HL-60 (cell line): ENCODE data around the gene LRRC4C.

Experiments
- DNase-seq, 2 experiments: peaks; one replicate each; pipeline ENCODE4 v3.0.0-alpha.2; 2010 to 2020; ENCODE audit warnings: low read depth in 1 of 2, low spot score in 1 of 2
- H3K27ac ChIP-seq: fragments of 250-450 bp; sonication (Bioruptor Pico); replicated peaks from 2 replicates; pipeline ENCODE4 v1.5.1; 2020; ENCODE audit warnings: mild to moderate bottlenecking, moderate library complexity
- H3K27me3 ChIP-seq: fragments of 250-450 bp; sonication (Bioruptor Pico); 2 replicates; pipeline ENCODE4 v1.5.1; 2021; ENCODE audit warnings: mild to moderate bottlenecking, moderate library complexity; ENCODE audit not compliant: insufficient read depth, poor library complexity, severe bottlenecking
- H3K4me3 ChIP-seq: replicated peaks from 2 replicates; pipeline ENCODE4 v1.5.1; 2011; ENCODE audit warnings: mild to moderate bottlenecking, control low read depth, low read length; ENCODE audit not compliant: insufficient read depth
- GABPA ChIP-seq: IDR thresholded peaks from 2 replicates; pipeline ENCODE4 v1.6.1; 2012; ENCODE audit warnings: low read depth
- POLR2AphosphoS5 ChIP-seq: IDR thresholded peaks from 2 replicates; pipeline ENCODE4 v1.6.1; 2012; ENCODE audit warnings: low read depth
- SPI1 ChIP-seq: IDR thresholded peaks from 2 replicates; pipeline ENCODE4 v1.6.1; 2012; ENCODE audit warnings: low read depth, mild to moderate bottlenecking, borderline replicate concordance
- TF ChIP-seq, protein P1 (sequence below): IDR thresholded peaks from one replicate; pipeline ENCODE4 v1.5.1; 2011; ENCODE audit warnings: low read length, control low read depth, inconsistent platforms; ENCODE audit not compliant: insufficient read depth
- TF ChIP-seq, protein P2 (sequence below): IDR thresholded peaks from 2 replicates; pipeline ENCODE4 v1.6.1; 2012; ENCODE audit warnings: low read depth; ENCODE audit not compliant: insufficient replicate concordance

LRRC4C gene

DNA sequence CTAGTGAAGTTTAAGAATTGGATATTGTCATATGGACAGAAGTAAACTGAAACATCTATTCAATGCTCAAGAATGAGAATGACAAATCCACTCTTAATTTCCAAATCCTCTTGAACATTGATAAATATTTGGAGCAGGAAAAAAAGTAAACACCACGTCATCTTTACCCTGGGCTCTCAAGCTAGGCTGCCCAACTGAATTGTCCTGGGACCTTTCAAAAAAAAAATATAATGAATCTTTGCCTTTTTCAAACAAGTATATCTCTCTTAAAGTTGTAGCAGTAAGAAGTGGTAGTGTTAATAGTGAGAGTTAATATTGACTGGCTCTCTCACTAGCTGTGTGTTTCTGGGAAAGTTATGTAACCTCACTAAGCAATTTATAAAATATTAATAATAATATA is 374.3 kb downstream of the LRRC4C start:
- DNase-seq, result no peak
- Histone ChIP-seq H3K27ac (no peak overlapping the region), H3K27me3 (no peaks in the 10 kb centered on the region), H3K4me3 (no peak overlapping the region)
- TF ChIP-seq POLR2AphosphoS5 (no peak), GABPA (no peak), SPI1 (no peak)
- TF ChIP-seq, protein P1, sequence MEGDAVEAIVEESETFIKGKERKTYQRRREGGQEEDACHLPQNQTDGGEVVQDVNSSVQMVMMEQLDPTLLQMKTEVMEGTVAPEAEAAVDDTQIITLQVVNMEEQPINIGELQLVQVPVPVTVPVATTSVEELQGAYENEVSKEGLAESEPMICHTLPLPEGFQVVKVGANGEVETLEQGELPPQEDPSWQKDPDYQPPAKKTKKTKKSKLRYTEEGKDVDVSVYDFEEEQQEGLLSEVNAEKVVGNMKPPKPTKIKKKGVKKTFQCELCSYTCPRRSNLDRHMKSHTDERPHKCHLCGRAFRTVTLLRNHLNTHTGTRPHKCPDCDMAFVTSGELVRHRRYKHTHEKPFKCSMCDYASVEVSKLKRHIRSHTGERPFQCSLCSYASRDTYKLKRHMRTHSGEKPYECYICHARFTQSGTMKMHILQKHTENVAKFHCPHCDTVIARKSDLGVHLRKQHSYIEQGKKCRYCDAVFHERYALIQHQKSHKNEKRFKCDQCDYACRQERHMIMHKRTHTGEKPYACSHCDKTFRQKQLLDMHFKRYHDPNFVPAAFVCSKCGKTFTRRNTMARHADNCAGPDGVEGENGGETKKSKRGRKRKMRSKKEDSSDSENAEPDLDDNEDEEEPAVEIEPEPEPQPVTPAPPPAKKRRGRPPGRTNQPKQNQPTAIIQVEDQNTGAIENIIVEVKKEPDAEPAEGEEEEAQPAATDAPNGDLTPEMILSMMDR, result no peak
- TF ChIP-seq, protein P2, sequence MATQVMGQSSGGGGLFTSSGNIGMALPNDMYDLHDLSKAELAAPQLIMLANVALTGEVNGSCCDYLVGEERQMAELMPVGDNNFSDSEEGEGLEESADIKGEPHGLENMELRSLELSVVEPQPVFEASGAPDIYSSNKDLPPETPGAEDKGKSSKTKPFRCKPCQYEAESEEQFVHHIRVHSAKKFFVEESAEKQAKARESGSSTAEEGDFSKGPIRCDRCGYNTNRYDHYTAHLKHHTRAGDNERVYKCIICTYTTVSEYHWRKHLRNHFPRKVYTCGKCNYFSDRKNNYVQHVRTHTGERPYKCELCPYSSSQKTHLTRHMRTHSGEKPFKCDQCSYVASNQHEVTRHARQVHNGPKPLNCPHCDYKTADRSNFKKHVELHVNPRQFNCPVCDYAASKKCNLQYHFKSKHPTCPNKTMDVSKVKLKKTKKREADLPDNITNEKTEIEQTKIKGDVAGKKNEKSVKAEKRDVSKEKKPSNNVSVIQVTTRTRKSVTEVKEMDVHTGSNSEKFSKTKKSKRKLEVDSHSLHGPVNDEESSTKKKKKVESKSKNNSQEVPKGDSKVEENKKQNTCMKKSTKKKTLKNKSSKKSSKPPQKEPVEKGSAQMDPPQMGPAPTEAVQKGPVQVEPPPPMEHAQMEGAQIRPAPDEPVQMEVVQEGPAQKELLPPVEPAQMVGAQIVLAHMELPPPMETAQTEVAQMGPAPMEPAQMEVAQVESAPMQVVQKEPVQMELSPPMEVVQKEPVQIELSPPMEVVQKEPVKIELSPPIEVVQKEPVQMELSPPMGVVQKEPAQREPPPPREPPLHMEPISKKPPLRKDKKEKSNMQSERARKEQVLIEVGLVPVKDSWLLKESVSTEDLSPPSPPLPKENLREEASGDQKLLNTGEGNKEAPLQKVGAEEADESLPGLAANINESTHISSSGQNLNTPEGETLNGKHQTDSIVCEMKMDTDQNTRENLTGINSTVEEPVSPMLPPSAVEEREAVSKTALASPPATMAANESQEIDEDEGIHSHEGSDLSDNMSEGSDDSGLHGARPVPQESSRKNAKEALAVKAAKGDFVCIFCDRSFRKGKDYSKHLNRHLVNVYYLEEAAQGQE, result no peak

DNA sequence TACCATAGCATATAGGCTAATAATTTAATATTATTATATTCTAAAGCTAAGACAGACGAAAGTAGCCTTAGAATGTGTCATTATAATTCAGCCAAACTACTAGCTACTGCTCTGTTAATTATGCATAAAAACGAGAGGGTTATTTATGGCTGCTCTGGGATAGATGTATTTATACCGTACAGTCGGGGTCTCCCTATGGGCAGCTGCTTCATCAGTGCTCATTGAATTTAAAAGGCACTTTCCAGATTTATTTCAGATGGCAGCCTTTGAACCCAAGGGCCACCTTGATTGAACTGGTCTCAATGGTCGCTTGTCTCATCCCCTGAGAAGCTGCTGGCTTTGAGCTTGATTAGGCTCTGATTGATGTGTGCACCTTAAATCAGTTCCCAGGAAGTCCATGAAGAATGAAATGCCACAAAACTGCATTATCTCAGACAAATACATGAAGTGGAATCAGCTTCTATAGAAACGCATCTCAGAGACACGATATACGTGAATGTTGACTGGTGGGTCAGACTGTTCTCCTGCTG is 377.6 kb downstream of the LRRC4C start:
- no peaks in the 10 kb centered on the region for H3K27me3 ChIP-seq
- H3K4me3 ChIP-seq, result no peak overlapping the region
- no peak for TF ChIP-seq POLR2AphosphoS5
- no peak for TF ChIP-seq SPI1
- TF ChIP-seq, protein P1, result no peak
- TF ChIP-seq, protein P2, result no peak
- TF ChIP-seq GABPA, result no peak
- no peak for DNase-seq
- H3K27ac ChIP-seq, result no peak overlapping the region

DNA sequence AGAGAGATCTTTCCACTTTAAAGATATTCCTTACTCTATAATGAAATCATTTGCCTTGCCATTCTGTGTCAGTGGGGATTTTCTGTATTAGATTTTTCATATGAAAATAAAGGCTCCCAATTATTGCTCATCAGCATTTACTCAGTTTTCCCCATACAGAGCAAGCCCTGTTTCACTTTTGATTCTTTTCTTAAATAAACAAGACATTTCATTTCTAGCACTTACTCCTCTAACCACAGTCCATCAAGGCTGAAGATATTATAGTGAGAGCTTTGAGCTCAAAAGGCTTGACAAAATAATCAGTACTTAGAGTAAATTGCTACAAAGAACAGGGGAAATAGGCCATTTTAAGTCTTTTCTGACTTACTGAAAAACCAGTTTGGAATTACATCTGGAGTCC is 385.1 kb downstream of the LRRC4C start:
- Histone ChIP-seq H3K4me3 (no peak overlapping the region), H3K27ac (no peak overlapping the region), H3K27me3 (no peaks in the 10 kb centered on the region)
- TF ChIP-seq, protein P2, result no peak
- TF ChIP-seq GABPA, result no peak
- TF ChIP-seq, protein P1, result no peak
- no peak for TF ChIP-seq SPI1
- no peak for TF ChIP-seq POLR2AphosphoS5
- DNase-seq, result no peak
